HG02884 (cell line): ENCODE results near the gene TRO.

Experiments used
- ATAC-seq: cut with Tn5 transposase; IDR thresholded peaks from one replicate; pipeline ENCODE4 v1.9.1; 2021; ENCODE audit warnings: mild to moderate bottlenecking, moderate library complexity; ENCODE audit not compliant: unreplicated experiment

The TRO gene

GRCh38 chrX:54920610-54921426 is at the start of gene TRO:
Gene TRO (plus strand): TSS chrX:54920824. CDS start chrX:54922247, 1,423 bp downstream.
- no peak for ATAC-seq

GRCh38 chrX:54885740-54886139 is 34.9 kb upstream of the TRO start:
- ATAC-seq, result no peak

- ATAC-seq, result no peak
Observed at GRCh38 chrX:54891573-54891972, 29.1 kb upstream of the TRO start.

GRCh38 chrX:54894159-54894558 is 26.5 kb upstream of the TRO start:
- no peak for ATAC-seq

- no peak for ATAC-seq
Observed at GRCh38 chrX:54909941-54910340, 10.7 kb upstream of the TRO start.

GRCh38 chrX:54921427-54922021 is 900 bp downstream of the TRO start:
- peak; percentile 74 for ATAC-seq

GRCh38 chrX:54922547-54922946 is 1.9 kb downstream of the TRO start:
- ATAC-seq, result no peak

GRCh38 chrX:54923376-54923775 is 2.8 kb downstream of the TRO start:
- ATAC-seq, result no peak

GRCh38 chrX:54926978-54927377 is 6.4 kb downstream of the TRO start:
- ATAC-seq, result no peak

- ATAC-seq, result no peak
Observed at GRCh38 chrX:54928876-54929275, 8.3 kb downstream of the TRO start.

GRCh38 chrX:54930291-54931049 is 9.8 kb downstream of the TRO start:
- no peak for ATAC-seq

GRCh38 chrX:54931107-54931506 is 10.5 kb downstream of the TRO start:
- ATAC-seq, result no peak

GRCh38 chrX:54933150-54933826 is 12.7 kb downstream of the TRO start:
- no peak for ATAC-seq

GRCh38 chrX:54934058-54934457 is 13.4 kb downstream of the TRO start:
- ATAC-seq, result no peak

- ATAC-seq, result no peak
Observed at GRCh38 chrX:54934890-54935289, 14.3 kb downstream of the TRO start.

GRCh38 chrX:54935306-54935705 is 14.7 kb downstream of the TRO start:
- ATAC-seq, result no peak

- no peak for ATAC-seq
Observed at GRCh38 chrX:54937416-54937815, 16.8 kb downstream of the TRO start.

- no peak for ATAC-seq
Observed at GRCh38 chrX:54944816-54945215, 24.2 kb downstream of the TRO start.

GRCh38 chrX:54945224-54945623 is 24.6 kb downstream of the TRO start:
- no peak for ATAC-seq

GRCh38 chrX:54950730-54951375 is 30.2 kb downstream of the TRO start:
- no peak for ATAC-seq

GRCh38 chrX:54961750-54962149 is 41.1 kb downstream of the TRO start:
- no peak for ATAC-seq
